NCI-H1048 (cell line): Measurements from ENCODE around the gene MLX.
"Not testable (repeated sequence)": the region's sequence is repeated elsewhere in the genome, so short reads cannot be mapped to it uniquely, and the experiment has no call there.

Experiments used
- DNase-seq: peaks from one replicate; lab custom pipeline; 2025; lab: John Stamatoyannopoulos, UW

The MLX gene

GRCh38 chr17:42579794-42580551, 13.1 kb downstream of the MLX start:
- DNase-seq: no peak

- no peak for DNase-seq
These were observed 14.9 kb downstream of the MLX start for GRCh38 chr17:42581744-42582270.

- DNase-seq: no peak
These were observed 18.0 kb downstream of the MLX start for GRCh38 chr17:42584880-42585279.

DNA sequence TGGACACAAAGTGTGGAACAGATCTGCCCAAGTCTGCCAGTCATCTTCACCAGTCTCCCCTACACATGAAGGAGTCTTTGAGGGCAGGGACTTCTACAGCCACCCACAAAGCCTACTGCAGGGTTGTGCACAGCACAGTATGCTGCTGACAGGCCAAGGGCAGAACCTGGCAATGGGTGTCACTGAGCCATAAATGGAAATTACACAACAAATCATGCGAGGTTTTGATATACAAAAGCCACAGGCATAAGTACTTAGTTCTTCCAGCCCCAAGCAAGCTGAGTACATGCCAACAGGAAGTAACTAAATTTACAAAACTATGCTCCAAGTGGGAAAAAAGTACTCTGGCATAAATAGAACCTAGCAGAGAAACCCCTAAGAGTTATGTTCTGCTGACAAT, 18.5 kb downstream of the MLX start:
- DNase-seq: no peak

DNA sequence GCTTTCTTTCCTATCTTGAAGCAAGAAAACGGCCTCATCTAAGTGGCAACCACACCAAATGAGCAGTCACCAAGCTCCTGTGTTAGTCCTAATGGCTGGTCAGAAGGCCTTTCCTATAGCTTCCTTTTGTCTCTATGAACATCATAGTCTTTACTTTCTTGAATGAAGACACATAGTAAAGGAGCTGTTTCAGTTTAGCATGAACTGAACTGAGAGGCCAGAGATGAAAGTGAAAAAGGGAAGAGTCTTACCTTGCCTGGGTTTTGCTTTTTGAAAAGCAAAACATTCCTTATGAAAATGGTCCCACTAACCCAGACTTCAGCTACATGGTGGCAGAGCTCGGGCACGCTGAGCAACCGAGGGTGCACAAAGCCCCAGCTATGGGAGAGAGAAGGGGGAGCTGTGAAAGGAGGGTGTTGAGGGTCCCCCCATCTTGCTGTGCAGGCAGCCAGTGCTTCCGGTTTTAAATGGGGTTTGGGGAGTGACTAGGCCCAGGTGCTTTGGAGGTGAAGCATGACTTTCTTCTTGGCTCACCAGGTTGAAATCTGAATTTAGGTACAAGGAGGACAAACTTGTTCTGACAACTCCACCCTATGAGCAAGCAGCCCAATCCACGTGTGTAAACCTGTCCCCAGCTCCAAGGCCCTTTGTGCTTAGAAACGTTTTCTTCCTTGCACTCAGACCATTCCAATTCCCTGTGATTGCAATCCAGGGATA, 19.8 kb downstream of the MLX start:
- no peak for DNase-seq

- no peak for DNase-seq
These were observed 24.0 kb downstream of the MLX start for GRCh38 chr17:42590886-42591285.

DNA sequence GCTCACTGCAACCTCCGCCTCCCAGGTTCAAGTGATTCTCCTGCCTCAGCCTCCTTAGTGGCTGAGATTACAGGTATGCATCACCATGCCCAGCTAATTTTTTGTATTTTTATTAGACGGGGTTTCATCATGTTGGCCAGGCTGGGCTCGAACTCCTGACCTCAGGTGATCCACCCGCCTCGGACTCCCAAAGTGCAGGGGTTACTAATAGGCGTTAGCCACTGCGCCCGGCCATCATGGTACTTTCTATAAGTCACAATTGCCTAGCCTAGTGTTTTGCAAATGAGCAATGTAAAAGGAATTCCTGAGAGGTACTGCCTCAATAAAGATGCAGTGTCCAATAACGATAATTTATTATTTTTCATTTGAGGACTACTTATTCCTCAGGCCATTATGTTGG, 24.5 kb downstream of the MLX start:
- no peak for DNase-seq

- DNase-seq: no peak
These were observed 29.5 kb downstream of the MLX start for GRCh38 chr17:42596386-42596785.

DNA sequence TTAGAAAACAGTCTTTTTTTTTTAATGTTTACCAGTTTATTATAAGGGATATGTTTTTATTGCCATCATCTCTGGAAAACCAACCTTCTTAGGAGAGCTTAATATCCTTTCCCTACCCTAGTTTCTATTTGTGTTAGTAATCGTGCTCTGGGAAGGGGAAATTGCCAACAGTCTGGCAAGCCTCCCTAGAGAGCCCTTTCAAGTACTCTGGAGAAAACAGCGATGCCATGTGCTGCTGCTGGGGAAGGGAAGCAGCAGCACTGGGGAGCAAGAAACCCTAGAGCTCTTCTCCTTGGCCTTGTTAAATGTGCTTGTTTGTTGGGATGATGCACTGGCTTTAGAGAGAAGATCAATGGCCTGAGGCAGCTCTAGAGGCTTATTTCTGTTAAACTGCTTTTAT, 32.0 kb downstream of the MLX start:
- no peak for DNase-seq

DNA sequence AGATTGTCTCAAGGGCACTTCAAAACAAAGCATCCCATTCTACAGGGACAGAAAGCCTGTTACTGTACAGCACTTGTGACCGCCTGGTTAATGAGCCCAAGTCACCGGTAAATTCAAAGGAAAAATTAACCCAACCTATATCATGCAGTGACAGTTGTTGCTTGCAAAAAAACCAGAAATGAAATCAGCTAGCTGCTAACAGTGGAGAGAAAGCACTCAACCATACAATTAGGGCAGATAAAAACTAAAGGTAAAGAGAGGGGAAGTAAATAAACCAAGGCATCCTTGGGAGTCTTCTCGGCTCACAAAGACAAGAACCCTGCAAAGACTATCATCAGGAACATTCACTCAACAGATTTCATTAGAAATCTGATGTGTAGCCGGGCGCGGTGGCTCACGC, 36.4 kb downstream of the MLX start:
- no peak for DNase-seq

GRCh38 chr17:42607769-42608168, 40.9 kb downstream of the MLX start:
- DNase-seq: no peak

GRCh38 chr17:42608305-42609181, 41.6 kb downstream of the MLX start:
- no peak for DNase-seq

- DNase-seq: peak; percentile 95
These were observed 42.4 kb downstream of the MLX start, which contains the start of the genes RETREG3 and TUBG1 for GRCh38 chr17:42609182-42609813. TSS of gene RETREG3 (minus strand) at chr17:42609374. CDS start at chr17:42609324, 50 bp downstream. TSS of gene TUBG1 (plus strand) at chr17:42609683. CDS start at chr17:42609738, 55 bp downstream.

- not testable (repeated sequence) for DNase-seq
These were observed 43.2 kb downstream of the MLX start for GRCh38 chr17:42609814-42610801.

DNA sequence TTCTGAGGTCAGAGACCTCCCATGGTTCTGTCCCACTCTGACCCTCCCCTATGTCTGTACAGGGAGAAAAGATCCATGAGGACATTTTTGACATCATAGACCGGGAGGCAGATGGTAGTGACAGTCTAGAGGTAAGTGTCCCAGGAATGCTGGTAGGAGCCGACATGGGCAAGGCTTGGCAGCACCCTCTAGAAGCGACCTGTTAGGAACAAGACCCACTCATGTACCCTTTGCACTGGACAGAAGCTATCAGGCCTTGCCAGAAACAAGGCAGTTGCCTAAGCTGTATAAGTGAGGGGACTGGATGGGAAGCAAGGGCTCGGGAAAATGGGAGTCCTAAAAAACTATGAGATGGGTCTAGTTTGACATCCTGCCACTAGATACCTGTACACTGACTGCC, 45.1 kb downstream of the MLX start:
- DNase-seq: no peak

GRCh38 chr17:42613699-42614295, 46.9 kb downstream of the MLX start:
- no peak for DNase-seq

GRCh38 chr17:42617956-42618431, 51.1 kb downstream of the MLX start:
- DNase-seq: no peak

DNA sequence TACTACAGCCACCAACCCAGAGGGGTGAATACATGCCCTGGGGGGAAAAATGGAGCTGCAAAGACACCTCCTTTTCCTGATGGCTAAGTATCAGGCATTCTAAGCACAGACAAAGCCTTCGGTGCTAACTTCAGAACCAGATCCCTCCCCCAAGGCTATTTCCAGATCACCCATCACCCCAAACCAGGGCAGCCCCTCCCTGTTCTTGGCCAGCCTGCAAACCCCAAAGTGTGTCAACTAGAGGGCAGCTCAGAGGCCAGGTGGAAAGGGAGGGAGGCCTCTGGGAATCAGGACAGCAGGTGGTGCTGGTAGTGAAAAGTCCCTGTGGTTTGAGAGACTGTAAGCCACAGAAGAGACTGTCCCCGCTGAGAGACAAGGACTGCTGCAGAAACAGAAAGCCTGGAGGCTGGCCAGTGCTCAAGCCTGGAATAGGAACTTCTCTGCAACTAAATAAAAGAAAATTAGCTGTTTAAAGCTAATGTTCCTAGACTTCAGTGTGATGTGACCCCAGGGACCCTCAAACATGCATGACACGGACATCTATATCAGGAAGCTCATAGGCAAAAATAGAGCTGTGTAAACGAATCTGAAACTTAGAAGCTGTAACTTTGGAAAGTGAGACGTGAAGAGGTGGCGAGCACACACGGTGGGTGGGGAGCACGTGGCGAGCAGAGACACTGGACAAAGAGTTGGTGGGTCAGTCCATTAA, 51.7 kb downstream of the MLX start:
- DNase-seq: no peak

DNA sequence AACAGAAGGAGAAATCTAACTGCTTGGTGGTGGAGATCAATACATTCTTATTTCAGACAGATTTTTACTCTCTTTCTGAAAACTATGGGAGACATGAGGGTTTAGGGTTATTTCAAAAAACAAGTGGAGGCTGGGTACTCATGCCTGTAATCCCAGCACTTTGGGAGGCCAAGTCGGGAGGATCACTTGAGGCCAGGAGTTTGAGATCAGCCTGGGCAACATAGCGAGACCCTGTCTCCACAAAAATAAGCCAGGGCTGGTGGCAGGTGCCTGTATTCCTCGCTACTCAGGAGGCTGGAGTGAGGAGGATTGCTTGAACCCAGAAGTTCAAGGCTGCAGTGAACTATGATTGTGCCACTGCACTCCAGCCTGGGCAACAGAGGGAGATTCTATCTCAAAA, 55.1 kb downstream of the MLX start:
- not testable (repeated sequence) for DNase-seq
